NCI-H345 (cell line): ENCODE results near the gene INHA.

Experiments used
- DNase-seq: peaks from one replicate; lab custom pipeline; 2025; lab: John Stamatoyannopoulos, UW

The INHA gene

GRCh38 chr2:219572237-219573001, at the start of gene INHA:
TSS of gene INHA (plus strand) at chr2:219572310. CDS start at chr2:219572375, 65 bp downstream.
- no peak for DNase-seq

- DNase-seq, result no peak
These were observed 49.0 kb upstream of the INHA start for GRCh38 chr2:219523031-219523671.

GRCh38 chr2:219524817-219525216, 47.3 kb upstream of the INHA start:
- no peak for DNase-seq

GRCh38 chr2:219525533-219526232, 46.4 kb upstream of the INHA start:
- no peak for DNase-seq

GRCh38 chr2:219526320-219527075, 45.6 kb upstream of the INHA start:
- DNase-seq, result no peak

- DNase-seq, result no peak
These were observed 45.1 kb upstream of the INHA start for GRCh38 chr2:219527076-219527394.

GRCh38 chr2:219527472-219527871, 44.6 kb upstream of the INHA start:
- DNase-seq, result no peak

- peak; percentile 86 for DNase-seq
These were observed 41.8 kb upstream of the INHA start for GRCh38 chr2:219530048-219530963.

GRCh38 chr2:219531639-219532377, 40.3 kb upstream of the INHA start:
- no peak for DNase-seq

GRCh38 chr2:219532378-219532649, 39.8 kb upstream of the INHA start:
- no peak for DNase-seq

GRCh38 chr2:219533930-219534661, 38.0 kb upstream of the INHA start:
- DNase-seq, result no peak

GRCh38 chr2:219536425-219536824, 35.7 kb upstream of the INHA start:
- DNase-seq, result no peak

GRCh38 chr2:219536967-219537366, 35.1 kb upstream of the INHA start:
- DNase-seq, result no peak

- DNase-seq, result no peak
These were observed 34.2 kb upstream of the INHA start for GRCh38 chr2:219537657-219538488.

- DNase-seq, result no peak
These were observed 33.6 kb upstream of the INHA start for GRCh38 chr2:219538504-219538951.

GRCh38 chr2:219538956-219539788, 32.9 kb upstream of the INHA start:
- DNase-seq, result no peak

GRCh38 chr2:219539926-219540678, 32.0 kb upstream of the INHA start:
- no peak for DNase-seq
